CD14-positive monocyte (primary cell): ENCODE measurements around the gene ANGEL2. TPM values are rescaled to one million over a fixed set of nuclear protein-coding genes. Genes with fewer than 3 reads are reported as not detected.
A peak's percentile ranks its signal among the peaks of the same experiment; 100 is the strongest.

Experiments
- DNase-seq, 3 donors: peaks; one replicate each; pipeline ENCODE4 v3.0.0-alpha.2; 2011 to 2022
- H2AFZ ChIP-seq: 2 replicates; pipeline ENCODE4 v1.6.0; 2012; ENCODE audit warnings: mild to moderate bottlenecking, low read depth, low read length, inconsistent platforms; ENCODE audit not compliant: insufficient read depth, poor library complexity, severe bottlenecking
- H3K27ac ChIP-seq, 2 donors: 1 replicate in 1 of 2; 2 replicates in 1 of 2; pipeline ENCODE4 v1.5.1; 2012 to 2013; ENCODE audit warnings: low read length in 2 of 2, control low read depth in 1 of 2, inconsistent platforms in 1 of 2, low read depth in 1 of 2, mild to moderate bottlenecking in 1 of 2
- H3K27me3 ChIP-seq, 2 donors: one replicate each; pipeline versions ENCODE4 v1.6.0 to v1.6.1; 2011 to 2013; ENCODE audit warnings: low read length in 2 of 2; ENCODE audit not compliant: control insufficient read depth in 2 of 2, insufficient read depth in 2 of 2
- H3K36me3 ChIP-seq, 2 donors: replicated peaks in 1 of 2; 1 replicate in 1 of 2; 2 replicates in 1 of 2; pipeline versions ENCODE4 v1.5.1 to v1.6.1; 2012 to 2013; ENCODE audit warnings: low read length in 2 of 2, control low read depth in 1 of 2, inconsistent platforms in 1 of 2, mild to moderate bottlenecking in 1 of 2; ENCODE audit not compliant: insufficient read depth in 2 of 2, control insufficient read depth in 1 of 2
- H3K4me1 ChIP-seq, 2 donors: 1 replicate in 1 of 2; 2 replicates in 1 of 2; pipeline versions ENCODE4 v1.5.1 to v1.6.1; 2012 to 2013; ENCODE audit warnings: low read length in 2 of 2, control low read depth in 1 of 2, inconsistent platforms in 1 of 2, mild to moderate bottlenecking in 1 of 2, moderate library complexity in 1 of 2; ENCODE audit not compliant: insufficient read depth in 2 of 2, control insufficient read depth in 1 of 2
- H3K4me2 ChIP-seq: replicated peaks from 2 replicates; pipeline ENCODE3; 2012; ENCODE audit warnings: low read length, moderate library complexity, mild to moderate bottlenecking; ENCODE audit not compliant: poor library complexity, severe bottlenecking; ENCODE audit errors: extremely low read depth
- H3K4me3 ChIP-seq, 3 experiments: fragments of 200-600 bp in 1 of 3; sonication (generic) in 1 of 3; replicated peaks in 1 of 3; 1 replicate in 2 of 3; 2 replicates in 1 of 3; pipeline ENCODE4 v1.5.1; 2011 to 2013; ENCODE audit warnings: low read length in 3 of 3, mild to moderate bottlenecking in 3 of 3, control low read depth in 2 of 3, low read depth in 2 of 3, inconsistent platforms in 1 of 3, moderate library complexity in 1 of 3
- H3K79me2 ChIP-seq: 2 replicates; pipeline ENCODE4 v1.6.0; 2012; ENCODE audit warnings: mild to moderate bottlenecking, control low read depth, inconsistent platforms, low read length, moderate library complexity; ENCODE audit not compliant: insufficient read depth
- H3K9ac ChIP-seq: 2 replicates; pipeline ENCODE4 v1.6.0; 2017; ENCODE audit warnings: low read length, mild to moderate bottlenecking; ENCODE audit not compliant: insufficient read depth, poor library complexity, severe bottlenecking
- H3K9me3 ChIP-seq, 2 donors: replicated peaks in 1 of 2; 1 replicate in 1 of 2; 2 replicates in 1 of 2; pipeline versions ENCODE4 v1.5.1 to v1.6.1; 2012 to 2013; ENCODE audit warnings: low read length in 2 of 2, control low read depth in 1 of 2; ENCODE audit not compliant: control insufficient read depth in 1 of 2, insufficient read depth in 1 of 2
- H4K20me1 ChIP-seq: 2 replicates; pipeline ENCODE4 v1.6.0; 2012; ENCODE audit warnings: mild to moderate bottlenecking, low read length, control low read depth, moderate library complexity; ENCODE audit not compliant: insufficient read depth
- H3K27ac Mint-ChIP-seq, 7 donors: one replicate each; pipeline ENCODE4 v1.8.0; 2020; ENCODE audit warnings: mild to moderate bottlenecking in 7 of 7, mixed read lengths in 7 of 7, moderate library complexity in 6 of 7, inconsistent platforms in 2 of 7
- H3K27me3 Mint-ChIP-seq, 3 donors: one replicate each; pipeline ENCODE4 v1.8.0; 2021 to 2022; ENCODE audit warnings: low read depth in 3 of 3, mild to moderate bottlenecking in 3 of 3, mixed read lengths in 3 of 3, moderate library complexity in 3 of 3, inconsistent platforms in 1 of 3
- H3K36me3 Mint-ChIP-seq, 2 donors: one replicate each; pipeline ENCODE4 v1.8.0; 2020; ENCODE audit warnings: mixed read lengths in 2 of 2, inconsistent platforms in 1 of 2, mild to moderate bottlenecking in 1 of 2
- H3K4me1 Mint-ChIP-seq: one replicate; pipeline ENCODE4 v1.8.0; 2020; ENCODE audit warnings: mild to moderate bottlenecking, mixed read lengths
- H3K4me3 Mint-ChIP-seq, 2 donors: one replicate each; pipeline ENCODE4 v1.8.0; 2020; ENCODE audit warnings: mild to moderate bottlenecking in 2 of 2, mixed read lengths in 2 of 2, moderate library complexity in 1 of 2
- H3K9me3 Mint-ChIP-seq, 7 donors: one replicate each; pipeline ENCODE4 v1.8.0; 2020 to 2022; ENCODE audit warnings: mixed read lengths in 7 of 7, mild to moderate bottlenecking in 6 of 7, moderate library complexity in 6 of 7, inconsistent platforms in 2 of 7
- WGBS: methylation state at CpG from one replicate; pipeline ENCODE4 v1.1.5; 2013; ENCODE audit warnings: missing lambda C conversion rate; ENCODE audit not compliant: insufficient coverage; 5-methylcytosine and 5-hydroxymethylcytosine counted together
- intact Hi-C, 2 donors: fragments of 100-400 bp; cut with micrococcal nuclease; formaldehyde crosslinking; loops; one replicate each; pipeline versions ENCODE4 v1.15.0 to v1.15.1; 2023
- polyA plus RNA-seq, 3 donors: library from polyadenylated mRNA; depleted of rRNA in 1 of 3; unstranded in 2 of 3; stranded (reverse) in 1 of 3; fragments of 300-500 nt in 2 of 3; fragments of >200 nt in 1 of 3; fragmentation: Illumina TruSeq in 2 of 3; gene quantifications; 1 replicate in 2 of 3; 2 replicates in 1 of 3; pipeline ENCODE4 v1.2.3, GENCODE V29; 2012 to 2021
- TF ChIP-seq, protein P1 (sequence below): fragments of 200-600 bp; IDR thresholded peaks from one replicate; pipeline ENCODE4 v1.8.0; 2022; ENCODE audit warnings: antibody characterized with exemption, mild to moderate bottlenecking

The ANGEL2 gene
- polyA plus RNA-seq, 3 donors, result 17.5 to 29.0 (median 18.3) TPM

DNA sequence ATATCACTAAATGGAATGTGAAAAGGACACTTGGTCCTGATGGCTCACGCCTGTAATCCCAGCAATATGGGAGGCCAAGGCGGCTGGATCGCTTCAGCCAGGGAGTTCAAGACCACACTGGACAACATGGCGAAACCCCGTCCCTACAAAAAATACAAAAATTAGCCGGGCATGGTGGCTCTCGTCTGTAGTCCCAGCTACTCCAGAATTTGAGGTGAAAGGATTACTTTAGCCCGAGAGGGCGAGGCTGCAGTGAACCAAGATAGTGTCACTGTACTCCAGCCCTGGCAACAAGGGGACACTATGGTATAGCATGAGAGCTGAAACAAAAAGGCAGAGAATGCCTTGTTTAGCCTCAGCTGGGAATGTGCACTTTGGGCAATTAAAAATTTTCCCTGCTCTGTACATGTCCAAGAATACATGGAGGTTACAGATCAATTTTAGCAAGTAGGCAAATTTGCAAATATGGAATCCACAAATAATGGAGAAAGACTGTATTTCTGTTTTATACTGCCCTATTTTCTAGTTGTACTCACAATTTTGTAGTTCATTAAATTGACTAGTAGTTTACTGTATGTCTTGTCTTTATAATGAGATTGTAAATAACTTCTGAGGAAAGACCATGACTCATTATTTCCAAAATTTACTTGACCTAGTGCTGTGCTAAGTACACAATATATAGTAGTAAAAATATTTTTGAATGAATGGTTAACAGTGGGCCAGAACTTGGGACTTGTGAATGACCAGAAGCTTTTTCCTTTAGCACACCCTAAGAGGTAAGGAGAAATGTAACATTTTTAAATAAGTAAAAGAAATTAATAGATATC, 2.0 kb upstream of the ANGEL2 start:
- Histone ChIP-seq H3K27me3 (no peaks in the 10 kb centered on the region), H3K79me2 (peaks cover 26% of the 10 kb centered on the region), H3K27ac (no peak overlapping the region), H3K9ac (no peak overlapping the region), H4K20me1 (no peaks in the 10 kb centered on the region), H3K4me1 (peaks cover 17 to 20% of the 10 kb centered on the region in 2 donors), H3K36me3 (peaks cover 0 to 7% of the 10 kb centered on the region in 2 donors), H3K4me2 (no peak overlapping the region), H2AFZ (peak overlapping the region; percentile 31), H3K9me3 (no peaks in the 10 kb centered on the region), H3K4me3 (no peak overlapping the region)
- Mint-ChIP-seq H3K4me1 (peaks cover 16% of the 10 kb centered on the region), H3K9me3 (no peaks in the 10 kb centered on the region), H3K36me3 (peaks cover 7 to 10% of the 10 kb centered on the region in 2 donors), H3K4me3 (no peak overlapping the region), H3K27me3 (no peaks in the 10 kb centered on the region), H3K27ac (no peak overlapping the region)
- WGBS, result 100% methylated on average over 6 of the region's 9 CpGs
- intact Hi-C loops, result loop anchor here in 1 of 2 donors (5.0 to 10.0 kb wide), 3 partner anchors 35 to 223 kb away; partner anchors contain the start of genes FLVCR1, NSL1, RPS6KC1 and TATDN3
- no peak for DNase-seq
- TF ChIP-seq, protein P1, sequence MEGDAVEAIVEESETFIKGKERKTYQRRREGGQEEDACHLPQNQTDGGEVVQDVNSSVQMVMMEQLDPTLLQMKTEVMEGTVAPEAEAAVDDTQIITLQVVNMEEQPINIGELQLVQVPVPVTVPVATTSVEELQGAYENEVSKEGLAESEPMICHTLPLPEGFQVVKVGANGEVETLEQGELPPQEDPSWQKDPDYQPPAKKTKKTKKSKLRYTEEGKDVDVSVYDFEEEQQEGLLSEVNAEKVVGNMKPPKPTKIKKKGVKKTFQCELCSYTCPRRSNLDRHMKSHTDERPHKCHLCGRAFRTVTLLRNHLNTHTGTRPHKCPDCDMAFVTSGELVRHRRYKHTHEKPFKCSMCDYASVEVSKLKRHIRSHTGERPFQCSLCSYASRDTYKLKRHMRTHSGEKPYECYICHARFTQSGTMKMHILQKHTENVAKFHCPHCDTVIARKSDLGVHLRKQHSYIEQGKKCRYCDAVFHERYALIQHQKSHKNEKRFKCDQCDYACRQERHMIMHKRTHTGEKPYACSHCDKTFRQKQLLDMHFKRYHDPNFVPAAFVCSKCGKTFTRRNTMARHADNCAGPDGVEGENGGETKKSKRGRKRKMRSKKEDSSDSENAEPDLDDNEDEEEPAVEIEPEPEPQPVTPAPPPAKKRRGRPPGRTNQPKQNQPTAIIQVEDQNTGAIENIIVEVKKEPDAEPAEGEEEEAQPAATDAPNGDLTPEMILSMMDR, result no peak

- intact Hi-C loops, result loop anchor here in 1 of 2 donors (5.0 to 10.0 kb wide), 3 partner anchors 38 to 220 kb away; partner anchors contain the start of genes FLVCR1, NSL1, RPS6KC1 and TATDN3
- peaks cover 17 to 20% of the 10 kb centered on the region in 2 donors for H3K4me1 ChIP-seq
- H3K4me1 Mint-ChIP-seq, result peaks cover 17% of the 10 kb centered on the region
Observed at GRCh38 chr1:213014642-213015041, 1.0 kb downstream of the ANGEL2 start.

More at GRCh38 chr1:213014642-213015041, 1.0 kb downstream of the ANGEL2 start:
- H3K4me3 Mint-ChIP-seq, result peak overlapping the region; percentile 100
- H3K4me2 ChIP-seq, result peak overlapping the region; percentile 89
- H3K79me2 ChIP-seq, result peaks cover 55% of the 10 kb centered on the region
- H3K9me3 Mint-ChIP-seq, result peaks cover 0 to 4% (median 0%) of the 10 kb centered on the region in 7 donors
- peak overlapping the region; percentile 87 to 90 for H3K27ac ChIP-seq
- no peaks in the 10 kb centered on the region for H3K27me3 Mint-ChIP-seq
- peak in 1 of 3 donors; percentile 3 for DNase-seq
- peak overlapping the region; percentile 97 for H2AFZ ChIP-seq
- H3K36me3 ChIP-seq, result peaks cover 6 to 33% of the 10 kb centered on the region in 2 donors
- peak overlapping the region; percentile 91 to 99 (median 98) for H3K27ac Mint-ChIP-seq
- H4K20me1 ChIP-seq, result peaks cover 13% of the 10 kb centered on the region
- TF ChIP-seq, protein P1, result no peak
- WGBS, result 29% methylated on average over 2 of the region's 7 CpGs
- H3K9me3 ChIP-seq, result no peaks in the 10 kb centered on the region
- H3K36me3 Mint-ChIP-seq, result peaks cover 24 to 35% of the 10 kb centered on the region in 2 donors
- peak overlapping the region; percentile 71 to 92 (median 81) for H3K4me3 ChIP-seq
- peak overlapping the region; percentile 83 for H3K9ac ChIP-seq
- H3K27me3 ChIP-seq, result no peaks in the 10 kb centered on the region
